Glomerular visceral epithelial cell (primary cell): Measurements from ENCODE around the gene SNTA1.
"Not testable (repeated sequence)": the region's sequence is repeated elsewhere in the genome, so short reads cannot be mapped to it uniquely, and the experiment has no call there.

ENCODE experiments used
- DNase-seq: peaks from one replicate; pipeline ENCODE4 v3.0.0-alpha.2; 2016; ENCODE audit errors: extremely low spot score

The SNTA1 gene

DNA sequence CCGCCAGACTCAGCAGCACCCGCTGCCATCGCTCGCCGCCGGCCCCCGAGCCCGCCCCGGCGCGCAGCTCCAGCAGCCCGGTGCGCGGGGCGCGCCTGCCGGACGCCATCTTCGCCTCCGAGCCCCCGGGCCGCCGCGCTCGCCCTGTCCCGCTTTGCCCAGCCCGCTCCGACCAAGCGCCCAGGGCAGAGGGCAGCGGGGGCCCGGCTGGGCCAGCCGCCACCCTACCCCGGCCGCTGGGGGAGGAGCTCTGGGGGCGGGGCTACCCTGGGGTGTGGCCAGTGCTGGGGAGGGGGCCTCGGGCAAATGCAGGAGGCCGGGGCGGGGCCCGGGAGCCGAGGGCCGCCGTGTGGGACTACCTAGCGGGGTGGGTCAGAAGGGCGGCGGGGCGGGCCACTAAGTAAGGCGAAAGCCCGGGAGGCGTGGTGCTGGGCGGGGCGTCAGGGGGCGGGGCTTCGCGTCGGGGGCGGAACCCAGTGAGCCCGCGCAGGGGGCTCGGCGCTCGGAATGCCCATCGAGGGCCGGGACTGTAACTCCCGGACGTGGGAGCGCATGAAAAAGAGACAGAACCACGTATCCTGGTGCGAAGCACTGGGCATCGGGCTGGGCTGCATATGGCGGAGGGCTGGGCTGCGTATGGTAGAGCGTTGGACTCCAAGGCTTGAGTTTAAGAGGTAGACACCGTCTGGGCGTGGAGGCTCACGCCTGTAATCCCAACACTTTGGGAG, at the start of gene SNTA1:
TSS of gene SNTA1 (minus strand) at position 252 of the 728 bp plus-strand sequence. CDS start at position 109, 143 bp downstream.
- DNase-seq: peak; percentile 96

DNA sequence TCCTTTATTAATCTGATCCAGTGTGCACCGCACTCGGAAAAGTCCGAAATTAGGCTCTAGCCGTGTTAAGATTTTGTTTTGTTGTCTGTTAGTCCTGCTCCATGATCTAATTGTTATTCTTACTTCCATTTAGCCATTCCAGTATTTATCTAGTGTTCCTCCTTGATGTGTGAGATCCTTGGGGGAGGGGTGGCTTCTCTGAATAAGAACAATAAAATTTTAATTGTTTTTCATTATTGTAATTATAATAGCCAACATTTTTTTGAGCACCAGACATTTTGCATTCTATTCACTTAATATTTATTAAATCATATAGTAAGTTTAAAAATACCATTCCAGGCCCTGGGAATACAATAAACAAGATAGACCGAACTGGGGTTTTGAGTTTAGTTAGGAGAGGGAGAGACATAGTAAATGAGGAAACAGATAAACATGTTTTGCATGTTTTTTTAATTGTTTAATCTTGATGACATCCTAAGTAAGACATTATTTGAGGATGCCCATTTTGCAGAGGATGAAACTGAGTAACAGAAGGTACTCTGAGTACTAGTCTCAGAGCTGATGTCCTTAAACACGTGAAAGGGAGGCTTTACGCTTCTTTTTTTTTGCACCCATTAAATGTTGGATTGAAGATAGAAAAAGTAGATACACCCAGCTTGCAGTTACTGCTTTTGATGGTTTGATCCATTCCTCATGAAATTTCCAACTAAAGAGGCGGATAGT, 47.5 kb upstream of the SNTA1 start:
- DNase-seq: no peak

DNA sequence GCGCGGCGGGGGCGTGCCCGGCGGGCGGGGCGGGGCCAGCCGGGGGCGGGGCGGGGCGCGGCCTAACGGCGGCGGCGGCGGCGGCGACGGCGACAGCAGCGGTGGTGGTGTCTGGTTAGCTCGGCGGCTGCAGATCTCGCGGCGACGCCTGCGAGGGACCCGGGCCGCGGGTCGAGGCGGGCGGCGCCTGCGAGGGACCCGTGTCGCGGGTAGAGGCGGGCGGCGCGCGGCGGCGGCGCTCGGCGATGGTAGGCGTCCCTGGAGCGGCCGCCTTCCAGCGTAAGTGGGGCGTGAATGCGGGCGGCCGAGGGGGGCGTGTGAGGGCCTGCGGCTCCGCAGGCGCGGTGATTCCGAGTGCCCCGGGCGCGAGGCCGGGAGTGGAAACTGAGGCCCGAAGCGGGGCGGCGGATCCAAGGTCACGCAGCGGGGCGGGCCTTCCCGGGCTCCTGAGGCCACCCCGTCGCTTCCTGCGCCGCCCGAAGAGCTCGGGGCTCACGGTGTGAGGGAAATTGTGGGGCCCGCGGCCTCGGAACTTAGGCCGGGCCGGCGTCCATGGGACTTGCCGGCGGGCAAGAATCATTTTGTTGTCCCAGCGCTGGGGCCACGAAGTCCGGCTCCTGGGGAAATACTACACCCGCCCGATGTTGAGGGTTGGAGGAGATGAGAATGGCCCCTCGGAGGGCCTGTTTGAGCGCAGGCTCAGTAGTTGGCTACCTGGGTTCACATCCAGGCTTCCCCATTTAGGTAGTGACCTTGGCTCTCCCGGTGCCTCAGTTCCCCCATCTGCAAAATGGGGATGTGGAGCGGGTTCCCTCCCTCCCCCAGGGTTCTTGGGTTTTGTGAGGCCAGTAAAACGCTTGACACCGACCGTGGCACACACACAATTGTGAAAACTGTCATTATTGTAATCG, 46.7 kb upstream of the SNTA1 start, which contains the start of gene CBFA2T2:
TSS of gene CBFA2T2 (plus strand) at position 74 of the 911 bp plus-strand sequence. CDS start at position 246, 172 bp downstream.
- DNase-seq: no peak

DNA sequence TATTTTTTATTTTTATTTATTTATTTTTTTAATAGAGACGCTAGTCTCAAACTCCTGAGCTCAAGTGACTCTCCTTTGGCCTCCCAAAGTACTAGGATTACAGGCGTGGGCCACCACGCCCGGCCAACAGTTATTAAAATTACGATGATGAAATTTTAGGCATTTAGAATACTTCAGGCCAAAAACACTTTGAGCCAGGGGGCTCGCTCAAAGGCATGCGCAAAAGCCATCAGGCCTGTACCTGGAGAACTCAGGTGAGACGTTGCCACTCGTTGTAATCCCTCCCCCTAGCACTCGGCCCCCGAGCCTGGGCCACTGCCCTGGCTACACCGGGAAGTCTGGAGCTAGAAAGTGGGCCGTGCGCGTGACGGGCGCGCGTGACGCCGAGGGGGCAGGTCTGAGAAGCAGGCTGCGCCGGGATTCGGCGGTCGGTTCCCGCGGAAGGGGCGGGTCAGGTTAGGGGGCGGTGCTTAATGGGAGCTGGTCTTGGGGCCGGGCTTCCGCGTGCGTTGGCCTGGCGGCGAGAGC, 46.0 kb upstream of the SNTA1 start:
- DNase-seq: peak; percentile 99

DNA sequence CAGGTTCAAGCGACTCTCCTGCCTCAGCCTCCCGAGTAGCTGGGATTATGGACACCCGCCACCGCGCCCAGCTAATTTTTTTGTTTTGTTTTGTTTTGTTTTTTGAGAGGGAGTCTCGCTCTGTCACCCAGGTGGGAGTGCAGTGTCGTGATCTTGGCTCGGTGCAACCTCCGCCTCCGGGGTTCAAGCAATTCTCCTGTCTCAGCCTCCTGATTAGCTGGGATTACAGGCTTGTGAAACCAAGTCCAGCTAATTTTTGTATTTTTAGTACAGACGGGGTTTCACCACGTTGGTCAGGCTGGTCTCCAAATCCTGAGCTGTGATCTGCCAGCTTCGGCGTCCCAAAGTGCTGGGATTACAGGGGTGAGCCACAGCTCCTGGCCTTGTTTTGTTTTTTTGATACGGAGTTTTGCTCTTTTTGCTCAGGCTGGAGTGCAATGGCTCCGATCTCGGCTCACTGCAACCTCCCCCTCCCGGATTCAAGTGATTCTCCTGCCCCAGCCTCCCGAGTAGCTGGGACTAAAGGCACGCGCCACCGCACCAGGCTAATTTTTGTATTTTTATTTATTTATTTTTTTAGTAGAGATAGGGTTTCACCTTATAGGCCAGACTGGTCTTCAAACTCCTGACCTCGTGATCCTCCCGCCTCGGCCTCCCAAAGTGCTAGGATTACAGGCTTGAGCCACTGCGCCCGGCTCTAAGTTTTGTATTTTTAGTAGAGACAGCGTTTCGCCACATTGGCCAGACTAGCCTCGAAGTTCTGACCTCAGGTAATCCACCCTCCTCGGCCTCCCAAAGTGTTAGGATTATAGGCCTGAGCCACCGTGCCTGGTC, 45.3 kb upstream of the SNTA1 start:
- not testable (repeated sequence) for DNase-seq

DNA sequence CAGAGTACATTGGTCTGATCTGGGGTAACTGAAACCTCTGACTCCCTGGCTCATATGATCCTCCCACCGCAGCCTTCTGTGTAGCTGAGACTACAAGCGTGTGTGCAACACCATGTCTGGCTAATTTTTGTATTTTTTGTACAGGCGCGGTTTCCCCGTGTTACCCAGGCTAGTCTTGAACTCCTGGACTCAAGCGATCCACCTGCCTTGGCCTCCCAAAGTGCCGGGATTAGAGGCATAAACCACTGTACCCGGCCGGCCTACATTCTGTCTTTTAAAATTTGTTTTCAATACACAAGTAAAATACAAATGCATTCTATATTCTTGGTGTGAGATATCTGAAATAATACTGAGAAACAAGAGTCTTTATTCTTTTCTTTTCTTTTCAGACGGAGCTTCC, 44.6 kb upstream of the SNTA1 start:
- DNase-seq: no peak

DNA sequence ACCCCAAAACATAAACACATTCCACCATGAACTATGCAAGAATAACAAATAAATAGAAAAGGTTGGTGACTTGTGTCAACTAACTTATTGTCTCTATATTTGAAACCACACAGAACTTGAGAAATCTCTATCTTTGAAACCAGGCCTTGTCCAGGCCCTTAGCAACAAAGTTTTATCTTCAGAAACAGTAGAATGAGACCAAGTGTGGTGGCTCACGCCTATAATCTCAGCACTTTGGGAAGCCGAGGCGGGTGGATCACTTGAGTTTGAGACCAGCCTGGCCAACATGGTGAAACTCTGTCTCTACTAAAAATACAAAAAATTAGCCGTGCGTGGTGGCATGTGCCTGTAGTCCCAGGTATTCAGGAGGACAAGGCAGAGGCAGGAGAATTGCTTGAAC, 39.6 kb upstream of the SNTA1 start:
- not testable (repeated sequence) for DNase-seq

DNA sequence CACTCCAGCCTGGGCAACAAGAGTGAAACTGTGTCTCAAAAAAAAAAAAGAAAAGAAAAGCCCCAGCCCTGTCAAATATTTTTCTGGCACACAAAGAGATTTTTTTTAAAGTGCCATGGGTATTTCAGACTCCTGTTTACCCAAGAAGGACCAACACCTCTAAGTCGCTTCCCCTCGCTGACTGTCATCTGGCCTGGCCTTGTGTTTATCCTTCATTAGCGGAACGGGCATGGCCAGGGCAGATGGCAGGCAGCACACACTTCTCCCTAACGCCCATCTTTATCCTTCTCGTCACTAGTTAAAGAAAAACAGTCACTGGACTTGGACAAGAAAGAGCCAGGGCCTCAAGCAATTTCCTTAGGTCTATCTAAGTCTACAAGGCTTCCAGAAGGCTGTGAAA, 39.0 kb upstream of the SNTA1 start:
- no peak for DNase-seq

DNA sequence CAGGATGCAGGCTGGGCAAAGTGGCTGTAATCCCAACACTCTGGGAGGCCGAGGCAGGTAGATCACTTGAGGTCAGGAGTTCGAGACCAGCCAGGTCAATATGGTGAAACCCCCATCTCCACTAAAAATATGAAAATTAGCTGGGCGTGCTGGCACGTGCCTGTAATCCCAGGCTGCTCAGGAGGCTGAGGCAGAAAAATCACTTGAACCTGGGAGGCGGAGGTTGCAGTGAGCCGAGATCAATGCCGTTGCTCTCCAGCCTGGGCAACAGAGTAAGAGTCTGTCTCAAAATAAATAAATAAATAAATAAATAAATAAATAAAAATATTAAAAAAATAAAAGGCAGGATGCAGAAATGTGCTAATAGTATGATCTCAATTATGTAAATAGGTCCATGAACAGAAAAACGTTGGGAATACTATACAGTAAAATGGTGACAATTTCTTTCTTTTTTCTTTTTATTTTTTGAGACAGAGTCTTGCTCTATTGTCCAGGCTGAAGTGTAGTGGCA, 37.9 kb upstream of the SNTA1 start:
- no peak for DNase-seq

DNA sequence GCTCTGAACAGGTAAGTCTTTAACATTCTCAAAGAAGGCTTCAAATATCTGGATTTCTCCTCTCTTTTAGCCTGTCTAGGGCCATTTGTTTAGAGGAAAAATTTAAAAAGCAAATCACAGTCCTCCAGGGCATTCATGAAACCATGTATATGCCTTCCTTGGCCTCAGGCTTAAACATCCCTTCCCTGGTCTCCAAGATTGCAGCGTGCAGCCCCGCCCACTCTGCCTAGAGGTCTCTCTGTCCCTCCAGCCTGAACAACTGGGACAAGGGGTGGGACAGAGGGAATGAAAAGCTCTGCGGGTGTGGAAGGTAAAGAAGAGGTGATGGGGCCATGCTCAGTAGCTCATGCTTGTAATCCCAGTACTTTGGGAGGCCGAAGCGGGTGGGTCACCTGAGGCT, 36.5 kb upstream of the SNTA1 start:
- DNase-seq: no peak

DNA sequence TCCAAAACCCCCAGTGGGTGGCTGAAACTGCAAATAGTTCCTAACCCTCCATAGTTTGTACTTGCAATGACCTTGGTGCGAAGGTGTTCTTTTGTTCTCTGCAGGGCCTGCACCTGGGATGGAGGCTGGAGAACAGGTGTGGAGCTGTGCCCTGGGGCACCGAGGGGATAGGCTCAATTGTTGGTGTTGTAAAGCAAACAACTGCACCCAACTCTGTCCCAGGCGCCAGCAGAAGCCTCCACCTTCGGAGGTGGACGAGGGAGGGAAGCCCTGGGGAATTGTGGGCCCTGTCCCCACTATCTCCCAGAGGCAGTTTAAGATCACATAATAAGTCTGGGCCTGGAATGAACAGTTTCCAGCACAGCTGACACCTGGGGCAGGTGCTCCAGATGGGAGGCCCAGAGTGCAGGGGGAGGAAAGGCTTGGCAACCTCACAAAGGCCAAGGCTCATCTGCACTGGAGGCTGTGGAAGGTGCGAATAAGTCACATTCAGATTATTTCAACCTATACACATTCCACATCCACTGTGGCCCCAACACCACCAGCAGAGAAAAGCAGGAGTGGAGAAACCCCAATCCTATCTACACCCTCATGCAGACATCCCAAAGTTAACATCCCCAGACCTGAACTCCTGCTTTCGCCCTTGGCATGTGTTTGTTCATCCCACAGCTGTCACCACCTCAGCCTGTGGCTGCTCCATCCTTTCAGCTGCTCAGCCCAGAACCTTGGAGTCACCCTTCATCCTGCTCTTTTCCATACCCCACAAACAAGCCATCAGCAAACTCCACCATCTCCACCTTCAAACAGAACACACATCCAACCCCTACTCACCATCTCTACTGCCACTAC, 34.0 kb upstream of the SNTA1 start:
- DNase-seq: no peak

DNA sequence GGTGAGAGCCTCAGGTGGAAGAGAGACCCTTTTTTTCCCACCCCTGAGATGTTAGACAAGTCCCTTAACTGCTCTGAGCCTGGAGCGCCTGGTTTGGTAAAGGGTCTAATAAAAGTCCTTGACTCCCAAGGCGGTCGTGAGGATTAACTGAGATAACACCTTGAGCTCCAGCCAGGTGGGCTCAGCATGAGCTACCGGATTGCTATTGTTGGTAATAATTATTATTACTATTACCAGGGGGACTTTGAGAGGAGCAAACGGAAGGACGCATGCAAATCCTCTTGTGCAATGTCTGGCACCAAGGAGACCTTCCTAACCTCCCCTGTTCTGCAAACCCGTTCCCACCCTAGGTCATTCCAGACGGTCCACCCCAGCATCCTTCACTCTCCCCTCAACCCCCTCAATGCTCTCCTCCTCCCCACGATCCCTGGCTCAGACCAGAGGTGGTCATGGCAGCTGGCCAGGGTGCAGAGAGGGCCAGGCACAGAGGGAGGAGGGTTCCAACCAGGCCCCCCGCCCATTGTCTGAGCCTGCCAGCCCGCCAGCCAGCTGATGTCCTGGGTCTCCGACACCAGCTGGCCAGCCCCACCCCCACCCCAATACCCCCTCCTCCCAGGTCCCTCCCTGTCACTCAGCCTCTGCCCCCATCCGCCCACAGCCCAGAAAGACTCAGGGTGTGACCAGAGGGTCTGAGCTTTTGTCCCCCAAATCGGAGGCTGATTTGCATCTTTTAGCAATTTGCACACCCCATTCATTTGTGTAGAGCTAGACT, 32.0 kb upstream of the SNTA1 start:
- DNase-seq: no peak

DNA sequence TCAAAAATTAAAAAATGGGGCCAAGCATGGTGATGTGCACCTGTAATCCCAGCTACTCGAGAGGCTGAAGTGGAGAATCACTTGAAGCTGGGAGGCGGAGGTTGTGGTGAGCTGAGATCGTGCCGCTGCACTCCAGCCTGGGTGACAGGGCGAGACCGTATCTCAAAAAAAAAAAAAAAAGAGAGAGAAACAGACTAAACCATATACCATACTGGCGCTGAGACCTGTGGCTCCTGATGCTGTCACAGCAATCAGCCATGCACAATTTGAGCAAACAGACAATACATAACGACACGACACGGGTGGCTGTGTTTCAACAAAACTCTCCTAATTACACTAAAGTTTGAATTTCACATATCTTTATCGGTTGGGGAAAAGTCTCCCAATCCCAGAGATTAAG, 31.4 kb upstream of the SNTA1 start:
- DNase-seq: no peak

DNA sequence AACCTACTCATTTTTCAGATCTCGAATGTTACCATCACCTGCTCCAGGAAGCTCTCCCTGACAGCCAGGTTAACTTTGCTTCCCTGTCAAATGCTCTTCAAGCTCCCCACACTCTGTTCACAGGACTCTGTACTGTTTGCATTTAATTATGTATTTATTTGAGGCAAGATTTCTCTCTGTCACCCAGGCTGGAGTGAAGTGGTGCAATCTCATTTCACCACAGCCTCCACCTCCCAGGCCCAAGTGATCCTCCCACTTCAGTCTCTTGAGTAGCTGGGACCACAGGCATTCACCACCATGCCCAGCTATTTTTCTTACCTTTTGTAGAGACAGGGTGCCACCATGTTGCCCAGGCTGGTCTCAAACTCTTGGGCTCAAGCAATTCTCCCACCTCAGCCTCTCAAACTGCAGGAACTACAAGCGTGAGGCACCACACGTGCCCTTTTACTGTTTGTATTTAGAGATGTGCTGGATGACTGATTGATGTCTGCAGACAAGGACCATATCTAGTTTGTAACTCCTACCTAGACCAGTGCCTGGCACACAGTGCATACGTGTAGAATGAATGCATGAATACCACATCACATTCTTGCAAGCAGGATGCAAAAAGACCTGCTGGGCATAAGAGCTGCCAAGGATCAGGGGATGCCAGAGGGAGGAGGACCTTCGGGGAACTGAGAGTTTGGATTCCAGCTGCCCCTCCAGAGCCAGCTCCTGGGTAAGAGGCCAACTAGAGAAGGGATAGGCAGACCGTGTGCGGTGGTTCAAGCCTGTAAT, 30.7 kb upstream of the SNTA1 start:
- no peak for DNase-seq

DNA sequence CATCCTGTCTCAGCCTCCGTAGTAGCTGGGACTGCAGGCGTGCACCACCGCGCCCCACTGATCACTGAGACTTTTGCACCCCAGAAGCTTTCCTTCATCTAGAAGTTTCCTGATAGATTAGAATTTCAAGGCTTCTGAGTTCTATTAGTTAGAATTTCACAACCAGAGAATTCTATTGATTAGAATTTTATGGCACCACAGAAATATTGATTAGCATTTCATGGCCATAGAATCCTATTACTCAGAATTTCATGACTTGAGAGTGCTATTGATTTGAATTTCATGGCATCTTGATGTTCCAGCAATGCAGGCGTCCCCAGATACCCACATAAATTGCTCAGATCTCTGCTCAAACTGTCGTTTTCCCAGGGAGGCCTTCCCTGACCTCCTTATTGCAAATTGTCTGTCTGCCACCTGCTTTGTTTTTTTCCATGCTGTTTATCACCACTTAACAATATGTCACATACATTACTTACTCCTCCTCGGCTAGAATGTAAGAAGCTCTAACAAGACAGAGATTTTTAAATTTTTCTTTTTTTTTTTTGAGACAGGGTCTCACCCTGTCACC, 29.4 kb upstream of the SNTA1 start:
- no peak for DNase-seq

DNA sequence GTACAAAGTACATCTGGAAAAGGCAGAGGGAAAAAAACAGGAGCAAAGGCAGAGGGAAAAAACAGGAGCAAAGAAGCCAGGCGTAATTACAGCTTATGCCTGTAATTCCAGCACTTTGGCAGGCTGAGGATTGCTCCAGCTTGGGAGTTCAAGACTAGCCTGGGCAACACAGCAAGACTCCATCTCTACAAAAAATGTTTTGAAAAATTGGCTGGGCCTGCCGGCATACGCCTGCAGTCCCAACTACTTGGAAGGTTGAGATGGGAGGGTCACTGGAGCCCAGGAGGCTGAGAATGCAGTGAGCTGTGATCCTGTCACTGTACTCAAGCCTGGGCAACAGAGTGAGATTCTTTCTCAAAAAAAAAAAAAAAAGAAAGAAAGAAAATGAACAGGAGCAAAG, 27.3 kb upstream of the SNTA1 start:
- DNase-seq: no peak

DNA sequence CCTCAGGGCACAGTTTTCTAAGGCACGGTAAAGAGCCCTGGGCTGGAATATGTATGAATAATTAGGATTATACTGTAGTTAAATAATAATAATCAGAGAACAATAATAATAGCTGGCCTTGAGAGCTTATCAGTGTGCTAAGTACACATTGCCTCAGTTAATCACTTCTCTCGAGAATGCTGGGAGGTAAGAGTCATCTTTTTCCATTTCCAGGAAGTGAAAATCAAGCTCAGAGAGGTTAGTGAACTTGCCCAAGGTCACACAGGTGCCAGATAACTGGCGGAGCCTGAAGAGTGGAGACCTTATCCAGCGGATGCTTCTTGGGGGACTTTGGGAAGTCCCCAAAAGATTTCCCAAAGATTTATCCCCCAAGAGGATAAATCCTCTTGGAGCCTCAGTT, 26.9 kb upstream of the SNTA1 start:
- no peak for DNase-seq

DNA sequence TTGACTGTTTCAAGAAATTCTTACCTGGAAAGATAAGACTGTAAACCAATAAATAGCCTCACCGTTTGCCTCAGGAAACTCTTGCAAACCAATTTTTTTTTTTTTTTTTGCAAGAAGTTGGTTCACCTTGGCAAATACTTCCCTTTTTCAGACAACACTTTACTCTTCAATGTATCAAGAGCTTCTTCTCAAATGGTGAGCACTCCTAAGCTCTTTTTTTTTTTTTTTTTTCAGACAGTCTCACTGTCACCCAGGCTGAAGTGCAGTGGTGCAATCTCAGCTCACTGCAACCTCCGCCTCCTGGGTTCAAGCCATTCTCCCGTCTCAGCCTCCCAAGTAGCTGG, 22.7 kb upstream of the SNTA1 start:
- DNase-seq: no peak
